Measurements from ENCODE around the gene SEC24D. TPM values are rescaled to one million over a fixed set of nuclear protein-coding genes. Genes with fewer than 3 reads are reported as not detected.

The SEC24D gene
- total and polyA plus RNA-seq, 9 of the 15 experiments (the other 6 are each of a cell fraction or from before 2014, with no cell fraction given), result 7.1 to 22.5 (median 11.3) TPM

DNA sequence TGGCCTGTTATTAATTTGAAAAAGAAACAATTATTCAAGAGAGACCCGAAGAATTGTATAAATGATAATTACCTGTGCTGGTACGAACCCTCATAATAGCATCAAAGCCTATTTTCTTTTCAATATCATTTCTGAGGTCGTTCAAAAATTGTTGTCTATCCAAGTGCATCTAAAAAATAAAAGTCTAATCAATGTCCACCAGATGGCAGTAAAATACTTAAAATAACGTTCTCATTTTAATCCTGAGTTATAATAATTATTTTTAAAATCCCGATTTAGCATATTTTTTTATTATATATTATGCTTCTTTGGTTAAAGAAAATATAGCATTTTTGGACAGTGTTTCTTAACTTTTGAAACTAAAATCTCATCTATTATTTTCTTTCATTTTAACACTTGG is 95.1 kb downstream of the SEC24D start:
- in situ Hi-C loops (cut with MboI) (no loop called here), intact Hi-C loops (cut with micrococcal nuclease) (loop anchor here (1.0 to 5.0 kb wide), 2 partner anchors 149 to 226 kb away; no protein-coding TSS in a partner anchor)
- POLR2A ChIA-PET, result no interaction called here
- H3K9me1 ChIP-seq (ENCODE audit: control insufficient read depth, insufficient read depth, low read length), result no peaks in the 10 kb centered on the region
- TF ChIP-seq, protein P1, sequence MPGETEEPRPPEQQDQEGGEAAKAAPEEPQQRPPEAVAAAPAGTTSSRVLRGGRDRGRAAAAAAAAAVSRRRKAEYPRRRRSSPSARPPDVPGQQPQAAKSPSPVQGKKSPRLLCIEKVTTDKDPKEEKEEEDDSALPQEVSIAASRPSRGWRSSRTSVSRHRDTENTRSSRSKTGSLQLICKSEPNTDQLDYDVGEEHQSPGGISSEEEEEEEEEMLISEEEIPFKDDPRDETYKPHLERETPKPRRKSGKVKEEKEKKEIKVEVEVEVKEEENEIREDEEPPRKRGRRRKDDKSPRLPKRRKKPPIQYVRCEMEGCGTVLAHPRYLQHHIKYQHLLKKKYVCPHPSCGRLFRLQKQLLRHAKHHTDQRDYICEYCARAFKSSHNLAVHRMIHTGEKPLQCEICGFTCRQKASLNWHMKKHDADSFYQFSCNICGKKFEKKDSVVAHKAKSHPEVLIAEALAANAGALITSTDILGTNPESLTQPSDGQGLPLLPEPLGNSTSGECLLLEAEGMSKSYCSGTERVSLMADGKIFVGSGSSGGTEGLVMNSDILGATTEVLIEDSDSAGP (CRISPR knock-in tag; IDR thresholded peaks at IDR 0.05), result no peak
- TF ChIP-seq, protein P2, sequence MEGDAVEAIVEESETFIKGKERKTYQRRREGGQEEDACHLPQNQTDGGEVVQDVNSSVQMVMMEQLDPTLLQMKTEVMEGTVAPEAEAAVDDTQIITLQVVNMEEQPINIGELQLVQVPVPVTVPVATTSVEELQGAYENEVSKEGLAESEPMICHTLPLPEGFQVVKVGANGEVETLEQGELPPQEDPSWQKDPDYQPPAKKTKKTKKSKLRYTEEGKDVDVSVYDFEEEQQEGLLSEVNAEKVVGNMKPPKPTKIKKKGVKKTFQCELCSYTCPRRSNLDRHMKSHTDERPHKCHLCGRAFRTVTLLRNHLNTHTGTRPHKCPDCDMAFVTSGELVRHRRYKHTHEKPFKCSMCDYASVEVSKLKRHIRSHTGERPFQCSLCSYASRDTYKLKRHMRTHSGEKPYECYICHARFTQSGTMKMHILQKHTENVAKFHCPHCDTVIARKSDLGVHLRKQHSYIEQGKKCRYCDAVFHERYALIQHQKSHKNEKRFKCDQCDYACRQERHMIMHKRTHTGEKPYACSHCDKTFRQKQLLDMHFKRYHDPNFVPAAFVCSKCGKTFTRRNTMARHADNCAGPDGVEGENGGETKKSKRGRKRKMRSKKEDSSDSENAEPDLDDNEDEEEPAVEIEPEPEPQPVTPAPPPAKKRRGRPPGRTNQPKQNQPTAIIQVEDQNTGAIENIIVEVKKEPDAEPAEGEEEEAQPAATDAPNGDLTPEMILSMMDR (IDR thresholded peaks at IDR 0.05 in 2 of 3, conservative IDR thresholded peaks at IDR 0.05 in 1 of 3; ENCODE audit: insufficient read depth in 2 of 3, low read depth in 1 of 3, low read length in 3 of 3), result peak in 1 of 3 experiments; percentile 47; a peak in 2 of 6 replicates
- TF ChIP-seq RAD21 (CRISPR knock-in tag; conservative IDR thresholded peaks at IDR 0.05 in 1 of 2, IDR thresholded peaks at IDR 0.05 in 1 of 2), result peak; percentile 43 to 44
- no peak for TF ChIP-seq CBX1 (IDR thresholded peaks at IDR 0.05; ENCODE audit: low read depth)
- H3K36me3 ChIP-seq (ENCODE audit: control insufficient read depth, insufficient read depth, low read length), result peaks cover 51% of the 10 kb centered on the region; the same call in 2 of the 3 replicates
- no peak overlapping the region for H2AFZ ChIP-seq (ENCODE audit: low read depth, low read length)
- no TSS peak for BruUV-seq (replicated peaks)
- no peaks in the 10 kb centered on the region for H3K9me3 ChIP-seq (replicated peaks; ENCODE audit: control insufficient read depth, insufficient read depth, low read depth, low read length)
- H3K9ac ChIP-seq (ENCODE audit: insufficient read depth in 1 of 2, low read depth in 2 of 2, low read length in 2 of 2), result no peak overlapping the region
- WGBS (ENCODE audit: insufficient coverage, low coverage, missing lambda C conversion rate), result 8% methylated on average over 5 of the region's 5 CpGs
- no peak overlapping the region for H3K27ac ChIP-seq (ENCODE audit: extremely low read depth, low read depth, low read length)
- FAIRE-seq, result no peak
- no peak for ATAC-seq
- no peak overlapping the region for H3K4me2 ChIP-seq (ENCODE audit: insufficient read depth, low read length)
- DNase-seq (ENCODE audit: extremely low read depth in 1 of 4, low spot score in 3 of 4), result peak in 3 of 4 experiments; percentile 16 to 18 (median 17)
- H3K79me2 ChIP-seq (ENCODE audit: control insufficient read depth, insufficient read depth, low read length), result no peaks in the 10 kb centered on the region
- no peaks in the 10 kb centered on the region for H4K20me1 ChIP-seq (replicated peaks; ENCODE audit: control insufficient read depth, insufficient read depth, low read length)
- CTCF ChIA-PET (ENCODE audit: low intra/inter-chr PET ratio), result interaction anchor here (0.6 to 2.1 kb wide), 4 partner anchors 149 to 229 kb away, joined by 3 to 12 read pairs (median 4); no protein-coding TSS in a partner anchor
- H3K4me3 ChIP-seq, result no peak overlapping the region
- H3K4me1 ChIP-seq (replicated peaks in 1 of 2; ENCODE audit: control insufficient read depth in 2 of 2, insufficient read depth in 2 of 2, low read length in 2 of 2), result no peaks in the 10 kb centered on the region
- no peaks in the 10 kb centered on the region for H3K27me3 ChIP-seq (ENCODE audit: control insufficient read depth in 2 of 2, insufficient read depth in 2 of 2, low read length in 2 of 2)
